GM19035 (cell line): ENCODE results near the gene ERP44.
"Not testable (repeated sequence)": the region's sequence is repeated elsewhere in the genome, so short reads cannot be mapped to it uniquely, and the experiment has no call there.

Experiments
- ATAC-seq: cut with Tn5 transposase; IDR thresholded peaks from one replicate; pipeline ENCODE4 v1.9.1; 2021; ENCODE audit not compliant: unreplicated experiment

The ERP44 gene

DNA sequence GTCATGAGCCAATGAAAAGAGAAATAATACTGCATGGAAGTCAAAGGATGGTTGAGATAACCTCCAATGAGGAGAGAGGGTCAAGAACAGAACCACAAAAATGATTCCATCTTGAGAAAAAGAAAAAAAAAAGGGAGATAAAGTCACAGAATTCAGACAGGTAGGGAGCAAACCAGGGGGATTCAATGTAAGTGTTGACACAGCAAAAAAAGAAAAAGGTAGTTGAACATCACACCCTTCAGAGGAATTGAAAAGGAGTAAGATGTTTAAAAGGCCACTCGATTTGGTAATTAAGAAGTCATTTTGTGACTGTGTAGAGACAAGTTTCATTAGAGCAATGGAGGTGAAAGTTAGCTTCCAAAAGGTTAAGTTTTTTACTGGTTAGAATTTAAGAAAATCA lies 79.3 kb downstream of the ERP44 start:
- no peak for ATAC-seq

DNA sequence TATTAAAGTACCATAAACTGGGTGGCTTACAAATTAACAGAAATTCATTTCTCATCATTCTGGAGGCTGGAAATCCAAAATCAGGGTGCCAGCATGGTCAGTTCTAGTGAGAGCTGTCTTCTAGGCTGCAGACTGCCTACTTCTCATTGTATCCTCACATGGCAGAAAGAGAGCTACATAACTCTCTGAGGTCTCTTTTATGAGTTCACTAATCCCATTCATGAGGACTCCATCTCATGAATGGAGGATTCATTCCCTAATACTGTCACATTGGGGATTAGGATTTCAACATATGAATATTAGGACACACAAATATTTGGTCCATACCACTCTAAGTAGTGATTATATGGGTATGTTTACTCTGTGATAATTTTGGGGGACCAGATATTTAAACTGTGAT lies 84.0 kb downstream of the ERP44 start:
- no peak for ATAC-seq

DNA sequence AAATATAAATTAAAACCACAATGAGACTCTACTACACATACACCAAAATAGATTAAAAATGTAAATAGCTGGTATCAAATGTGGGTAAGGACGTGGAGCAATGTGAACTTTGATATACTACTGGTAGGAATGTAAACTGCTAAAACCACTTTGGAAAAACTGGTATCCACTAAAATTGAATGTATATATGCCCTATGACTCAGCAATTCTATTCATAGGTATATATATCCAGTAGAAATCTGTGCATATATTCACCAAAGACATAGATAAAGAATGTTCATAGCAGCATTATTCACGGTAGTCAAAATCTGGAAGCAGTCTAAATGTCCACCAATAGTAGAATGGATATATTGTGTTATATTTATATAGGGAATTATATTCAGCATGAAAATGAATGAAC lies 85.2 kb downstream of the ERP44 start:
- ATAC-seq, result no peak

DNA sequence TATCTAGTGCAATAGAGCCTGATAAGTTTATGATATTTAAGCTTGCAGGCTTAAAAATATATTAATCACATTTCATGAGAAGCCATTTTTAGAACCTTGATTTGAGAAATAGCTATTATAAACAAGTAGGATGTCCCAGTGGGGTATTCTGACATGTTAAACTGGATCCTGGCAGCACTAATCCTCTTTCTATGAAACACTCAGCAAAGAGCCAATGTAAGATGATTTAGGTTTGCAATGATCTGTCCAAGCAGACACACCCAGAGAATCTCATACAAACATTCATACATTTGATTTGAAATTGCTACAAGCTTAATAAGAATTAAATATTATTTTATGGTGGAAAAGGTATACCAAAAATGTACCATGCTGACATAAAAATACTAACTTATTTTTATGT lies 86.5 kb downstream of the ERP44 start:
- no peak for ATAC-seq

DNA sequence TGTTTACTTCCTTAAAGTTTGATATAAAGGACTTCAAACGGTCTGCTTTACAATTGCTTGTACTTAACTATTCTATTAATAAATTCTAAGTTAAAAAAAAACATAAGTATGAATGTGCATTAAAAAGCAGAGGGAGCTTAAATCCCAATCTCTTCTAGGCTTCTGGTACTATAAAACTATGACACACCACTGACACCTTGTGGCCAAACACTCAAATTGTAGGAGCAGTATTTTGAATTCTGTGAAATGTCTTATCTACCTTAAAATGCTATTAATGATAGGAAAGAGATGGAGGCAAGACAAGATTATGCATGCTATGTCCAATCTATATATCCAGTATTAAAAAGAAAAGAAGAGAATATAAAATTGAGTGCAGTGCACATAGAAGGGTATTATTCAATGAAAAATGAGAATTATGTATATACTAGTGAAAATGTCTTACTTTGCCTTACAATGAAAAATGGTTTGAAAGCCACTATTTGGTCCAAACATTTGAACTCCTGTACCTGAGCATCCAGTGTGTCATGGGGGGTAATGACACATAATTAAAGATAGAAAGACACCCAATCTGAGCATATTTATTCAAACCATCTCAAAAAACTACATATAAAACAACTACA lies 87.6 kb downstream of the ERP44 start:
- no peak for ATAC-seq

DNA sequence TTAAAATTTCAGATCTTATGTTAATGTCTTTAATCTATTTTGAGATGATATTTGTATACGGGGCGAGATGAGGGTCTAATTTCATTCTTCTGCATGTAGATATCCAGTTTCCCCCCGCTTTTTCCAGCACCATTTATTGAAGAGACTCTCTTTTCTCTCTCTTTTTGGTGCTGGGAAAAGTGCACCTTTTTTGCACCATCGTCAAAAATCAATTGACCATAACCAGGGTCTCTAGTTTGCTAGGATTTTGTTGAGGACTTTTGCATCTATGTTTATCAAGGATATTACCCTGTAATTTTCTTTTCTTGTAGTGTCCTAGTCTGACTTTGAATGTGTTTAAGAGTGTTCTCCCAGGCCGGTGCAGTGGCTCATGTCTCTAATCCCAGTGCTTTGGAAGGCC lies 99.0 kb downstream of the ERP44 start:
- no peak for ATAC-seq

- no peak for ATAC-seq
Measured at GRCh38 chr9:99998866-99999265, 99.9 kb downstream of the ERP44 start.

- no peak for ATAC-seq
Measured at GRCh38 chr9:99998266-99998665, 100.5 kb downstream of the ERP44 start.

DNA sequence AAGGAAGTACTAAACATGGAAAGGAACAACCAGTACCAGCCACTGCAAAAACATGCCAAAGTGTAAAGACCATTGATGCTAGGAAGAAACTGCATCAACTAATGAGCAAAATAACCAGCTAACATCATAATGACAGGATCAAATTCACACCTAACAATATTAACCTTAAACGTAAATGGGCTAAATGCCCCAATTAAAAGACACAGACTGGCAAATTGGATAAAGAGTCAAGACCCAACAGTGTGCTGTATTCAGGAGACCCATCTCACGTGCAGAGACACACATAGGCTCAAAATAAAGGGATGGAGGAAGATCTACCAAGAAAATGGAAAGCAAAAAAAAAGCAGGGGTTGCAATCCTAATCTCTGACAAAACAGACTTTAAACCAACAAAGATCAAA lies 108.3 kb downstream of the ERP44 start:
- not testable (repeated sequence) for ATAC-seq

DNA sequence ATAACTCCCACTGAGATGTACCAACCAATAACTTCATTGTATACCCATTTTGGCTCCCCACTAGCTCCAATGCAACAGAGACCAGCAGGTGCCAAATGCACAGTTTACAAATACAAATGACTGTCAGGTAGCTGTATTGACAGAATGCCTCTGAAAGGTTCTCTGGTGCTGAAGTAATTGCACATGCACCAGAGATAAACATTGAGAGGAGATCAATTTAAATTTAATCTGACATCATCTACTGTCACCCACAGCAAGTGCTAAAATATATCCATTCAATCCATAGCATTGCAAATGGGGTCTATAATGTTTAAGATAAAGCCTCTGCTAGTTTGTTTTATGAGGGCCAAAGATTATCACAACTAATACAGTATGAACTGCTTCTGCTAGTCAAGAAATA lies 112.2 kb downstream of the ERP44 start:
- no peak for ATAC-seq

GRCh38 chr9:99980598-99980997 lies 118.2 kb downstream of the ERP44 start:
- ATAC-seq, result no peak

- ATAC-seq, result no peak
Measured at GRCh38 chr9:99978221-99978620, 120.6 kb downstream of the ERP44 start.

GRCh38 chr9:99977033-99977792 lies 121.6 kb downstream of the ERP44 start:
- ATAC-seq, result no peak

DNA sequence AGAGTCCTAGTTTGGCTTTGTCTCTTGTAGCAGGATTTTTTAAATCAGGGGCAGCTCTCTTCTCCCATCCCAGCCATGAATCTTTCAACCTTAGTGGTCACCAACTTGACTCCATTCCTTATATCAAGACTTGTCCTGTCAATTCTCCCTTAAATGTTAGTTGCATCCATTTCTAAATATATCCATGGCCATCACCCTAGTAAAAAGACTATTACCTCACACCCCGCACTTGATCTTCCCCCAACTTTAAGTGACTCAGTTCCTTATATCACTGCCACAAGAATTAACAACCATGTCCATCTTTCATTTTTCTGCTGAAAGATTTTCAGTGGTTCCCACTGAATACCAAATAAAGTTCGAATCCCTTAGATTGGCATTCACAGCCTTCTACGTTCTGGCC lies 125.3 kb downstream of the ERP44 start:
- no peak for ATAC-seq

DNA sequence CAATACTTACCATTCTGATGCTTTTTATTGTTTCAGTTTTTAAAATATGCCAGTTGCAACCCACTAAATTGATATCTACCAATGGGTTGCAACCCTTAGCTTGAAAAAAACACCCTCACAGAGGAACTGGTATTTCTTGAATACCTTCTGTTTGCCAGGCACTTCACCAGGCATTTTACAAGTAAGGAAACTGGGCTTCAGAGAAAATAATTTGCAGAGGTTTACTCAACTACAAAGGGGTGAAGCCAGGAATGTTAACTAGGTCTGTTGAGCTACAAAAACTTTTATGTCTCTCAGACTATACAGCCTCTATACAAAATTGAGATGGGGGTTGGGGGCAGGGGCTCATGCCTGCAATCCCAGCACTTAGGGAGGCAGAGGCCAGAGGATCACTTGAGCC lies 127.4 kb downstream of the ERP44 start:
- ATAC-seq, result no peak

DNA sequence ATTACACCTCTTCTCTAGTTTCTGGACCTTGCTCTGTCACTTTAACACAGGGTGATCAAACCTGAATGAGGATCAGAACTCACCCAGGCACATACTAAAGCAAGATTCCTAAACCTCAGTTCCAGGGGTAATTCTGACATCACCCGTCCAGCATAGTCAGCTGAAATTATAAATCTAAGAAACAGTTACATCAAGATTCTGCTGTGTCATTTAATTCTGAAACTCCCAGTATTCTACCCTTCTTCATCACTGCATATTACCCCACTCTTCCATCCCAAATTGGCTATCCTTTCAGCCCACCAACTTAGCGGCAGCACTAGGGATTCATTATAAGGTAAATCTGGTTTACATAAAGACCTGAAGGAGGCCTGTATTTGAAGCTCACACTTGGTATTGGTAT lies 128.3 kb downstream of the ERP44 start:
- ATAC-seq, result no peak

DNA sequence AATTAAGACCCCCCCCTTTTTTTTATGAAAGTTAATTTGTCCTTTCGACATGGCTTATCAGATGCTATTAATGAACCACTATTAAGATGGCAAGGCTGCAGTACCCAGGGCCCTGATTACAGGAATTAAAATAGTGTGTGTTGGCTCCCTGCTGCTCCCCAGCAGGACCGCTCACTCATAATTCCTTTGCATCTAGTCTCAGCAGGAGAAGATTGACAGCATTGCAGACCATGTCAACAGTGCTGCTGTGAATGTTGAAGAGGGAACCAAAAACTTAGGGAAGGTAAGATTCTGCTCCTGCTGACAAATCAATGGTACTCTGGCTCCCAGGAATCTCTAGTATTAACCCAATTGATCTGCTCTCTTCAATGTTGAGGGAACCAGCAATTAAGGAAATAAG lies 131.3 kb downstream of the ERP44 start:
- ATAC-seq, result no peak

DNA sequence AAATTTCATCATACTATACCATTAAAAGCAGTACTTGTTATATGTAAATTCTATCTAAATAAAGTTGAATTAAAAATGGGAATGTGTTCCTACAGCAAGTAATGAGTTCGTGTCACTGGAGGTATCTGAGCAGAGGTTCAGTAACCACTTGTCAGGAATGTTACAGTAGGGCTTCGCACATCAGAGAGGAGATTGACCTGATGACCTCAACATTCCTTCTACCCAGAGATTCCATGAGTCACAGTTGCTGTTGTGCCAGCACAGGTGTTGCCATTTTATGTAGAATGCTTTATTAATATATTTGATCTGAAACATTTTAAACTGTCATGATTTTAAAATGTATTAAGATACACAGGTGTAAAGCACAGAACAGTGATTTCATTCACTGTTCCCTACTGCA lies 132.1 kb downstream of the ERP44 start:
- no peak for ATAC-seq

DNA sequence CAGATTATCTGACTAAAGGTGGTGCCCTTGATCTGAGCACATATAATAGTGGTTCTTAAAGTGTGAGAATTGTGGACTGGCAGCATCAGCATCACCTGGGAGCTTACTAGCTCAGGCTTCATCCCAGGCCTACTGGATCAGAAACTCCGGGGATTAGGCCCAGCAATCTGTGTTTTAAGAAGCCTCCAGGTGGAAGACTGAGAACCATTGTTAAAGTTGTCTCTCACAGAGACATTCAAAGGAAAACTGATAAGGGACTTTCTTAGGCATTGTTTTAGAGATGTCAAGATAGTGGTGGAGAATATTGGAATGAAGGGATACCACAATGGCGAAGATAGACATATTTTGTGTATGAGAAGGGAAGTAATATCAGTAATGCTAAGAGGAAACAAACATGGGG lies 132.8 kb downstream of the ERP44 start:
- no peak for ATAC-seq

DNA sequence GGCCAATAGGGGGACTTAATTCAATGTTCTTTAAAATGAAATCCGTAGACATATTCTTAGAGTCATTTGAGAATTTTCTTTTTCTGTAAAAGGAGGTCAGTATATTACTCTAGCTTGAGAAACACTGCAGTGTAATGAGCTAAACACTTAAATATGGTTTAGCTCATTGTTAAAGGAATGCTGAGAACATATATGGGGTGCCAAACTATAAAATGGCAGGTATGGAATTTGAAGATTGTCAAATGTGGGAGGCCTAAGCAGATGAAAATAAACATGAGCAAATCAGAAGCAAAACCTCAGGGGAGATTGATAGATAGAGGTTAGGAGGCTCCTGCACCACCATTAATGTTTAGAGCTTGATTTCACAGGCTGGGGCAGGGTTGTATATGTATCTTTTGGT lies 134.5 kb downstream of the ERP44 start:
- no peak for ATAC-seq

DNA sequence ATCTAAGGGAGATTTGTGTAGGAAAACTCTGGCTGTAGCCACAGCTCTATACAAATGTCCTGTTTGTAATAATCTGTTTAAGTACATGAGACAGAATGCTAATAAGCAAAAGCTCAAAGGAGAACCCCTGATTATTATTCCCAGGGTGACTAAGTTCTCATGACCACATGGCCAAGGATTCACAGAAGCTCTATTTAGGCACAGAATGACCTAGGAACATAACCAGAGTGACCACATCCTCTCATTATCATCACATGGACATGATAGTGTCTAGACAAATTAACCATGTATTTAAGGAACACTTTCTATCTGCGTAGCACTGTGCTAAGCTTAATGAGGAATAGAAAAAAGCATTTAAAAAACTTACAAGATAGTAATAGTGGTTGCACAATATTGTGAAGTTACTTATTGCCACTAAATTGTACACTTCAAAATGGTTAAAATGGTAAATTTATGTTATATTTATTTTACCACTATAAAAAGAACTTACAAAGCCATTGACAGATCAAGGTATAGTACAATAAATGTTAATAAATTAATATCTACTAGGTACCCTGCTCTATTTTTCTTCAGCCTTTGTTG lies 136.0 kb downstream of the ERP44 start:
- no peak for ATAC-seq

DNA sequence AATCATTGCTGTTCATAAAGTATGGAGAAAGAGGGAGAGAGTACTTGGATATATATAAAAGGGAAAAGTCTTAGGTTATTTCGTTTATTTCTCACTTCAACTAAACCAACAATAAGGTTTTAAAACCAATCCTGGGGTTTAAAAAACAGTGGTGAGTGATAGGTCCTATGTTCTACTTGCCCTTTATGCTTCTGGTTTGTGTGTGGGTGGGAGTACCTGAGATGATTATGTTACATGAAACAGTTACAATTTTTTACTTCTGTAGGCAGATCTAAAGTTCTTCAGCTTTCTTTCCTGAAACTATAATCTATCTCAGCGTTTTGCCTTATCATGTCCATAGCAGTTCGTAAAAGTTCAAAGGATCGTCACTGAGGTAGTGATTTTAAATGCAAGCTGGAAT lies 143.2 kb downstream of the ERP44 start:
- no peak for ATAC-seq

GRCh38 chr9:99954819-99955218 lies 144.0 kb downstream of the ERP44 start:
- peak; percentile 59 for ATAC-seq
